ENCODE data around the gene CNTN4. TPM values are rescaled to one million over a fixed set of nuclear protein-coding genes. Genes with fewer than 3 reads are reported as not detected.

The CNTN4 gene
- total RNA-seq, 4 donors from 2014 or later, result 33.6 to 112 (median 53.1) TPM

- intact Hi-C loops (cut with DNase I), result no loop called here
- WGBS, 2 donors, result 96% methylated on average over 2 of the region's 2 CpGs
Observed at GRCh38 chr3:2153053-2153452, 54.4 kb downstream of the CNTN4 start.

GRCh38 chr3:2153547-2153946 is 54.9 kb downstream of the CNTN4 start:
- intact Hi-C loops (cut with DNase I), result no loop called here
- TF ChIP-seq POLR2A (IDR thresholded peaks at IDR 0.05), result no peak
- peaks cover 9 to 12% of the 10 kb centered on the region in 2 donors for H3K4me1 ChIP-seq
- no peak overlapping the region for H3K27ac ChIP-seq
- H3K4me3 ChIP-seq (replicated peaks in 1 of 3), result no peak overlapping the region
- no peaks in the 10 kb centered on the region for H3K27me3 ChIP-seq
- H3K9me3 ChIP-seq, result no peaks in the 10 kb centered on the region
- WGBS, 2 donors, result 76% methylated on average over 5 of the region's 5 CpGs
- DNase-seq, result no peak
- no peaks in the 10 kb centered on the region for H3K36me3 ChIP-seq

More at GRCh38 chr3:2153053-2153452, 54.4 kb downstream of the CNTN4 start:
- Histone ChIP-seq H3K4me1 (peaks cover 9 to 10% of the 10 kb centered on the region in 2 donors), H3K27me3 (no peaks in the 10 kb centered on the region), H3K36me3 (no peaks in the 10 kb centered on the region), H3K27ac (no peak overlapping the region), H3K9me3 (no peaks in the 10 kb centered on the region), H3K4me3 (replicated peaks in 1 of 3) (no peak overlapping the region)
- DNase-seq, result no peak
- no peak for TF ChIP-seq POLR2A (IDR thresholded peaks at IDR 0.05)
- no peak for TF ChIP-seq CTCF (IDR thresholded peaks at IDR 0.05)

- Histone ChIP-seq H3K27ac (no peak overlapping the region), H3K27me3 (no peaks in the 10 kb centered on the region), H3K36me3 (no peaks in the 10 kb centered on the region), H3K9me3 (no peaks in the 10 kb centered on the region), H3K4me1 (peaks cover 9 to 16% of the 10 kb centered on the region in 2 donors), H3K4me3 (replicated peaks in 1 of 3) (no peak overlapping the region)
- DNase-seq, result no peak
- TF ChIP-seq POLR2A (IDR thresholded peaks at IDR 0.05) (no peak), CTCF (IDR thresholded peaks at IDR 0.05) (no peak)
- WGBS, 2 donors, result 25 to 35% methylated on average over 3 of the region's 3 CpGs
- intact Hi-C loops (cut with DNase I), result no loop called here
Observed at GRCh38 chr3:2154621-2155020, 56.0 kb downstream of the CNTN4 start.

- Histone ChIP-seq H3K27me3 (no peaks in the 10 kb centered on the region), H3K36me3 (no peaks in the 10 kb centered on the region), H3K9me3 (no peaks in the 10 kb centered on the region), H3K4me1 (peaks cover 2 to 9% of the 10 kb centered on the region in 2 donors), H3K27ac (no peak overlapping the region), H3K4me3 (replicated peaks in 1 of 3) (no peak overlapping the region)
- TF ChIP-seq CTCF (IDR thresholded peaks at IDR 0.05) (peak in 4 of 6 experiments; percentile 30 to 59 (median 38)), POLR2A (IDR thresholded peaks at IDR 0.05) (no peak)
- DNase-seq, result peak in 1 of 2 donors; percentile 19
- WGBS, 2 donors, result 53 to 67% methylated on average over 19 of the region's 19 CpGs
- intact Hi-C loops (cut with DNase I), result no loop called here
Observed at GRCh38 chr3:2156244-2156847, 57.7 kb downstream of the CNTN4 start.

GRCh38 chr3:2158828-2159227 is 60.2 kb downstream of the CNTN4 start:
- WGBS, 2 donors, result 47 to 53% methylated on average over 3 of the region's 3 CpGs
- Histone ChIP-seq H3K27me3 (no peaks in the 10 kb centered on the region), H3K9me3 (no peaks in the 10 kb centered on the region), H3K27ac (no peak overlapping the region), H3K4me1 (peaks cover 0 to 6% of the 10 kb centered on the region in 2 donors), H3K4me3 (replicated peaks in 1 of 3) (no peak overlapping the region), H3K36me3 (no peaks in the 10 kb centered on the region)
- intact Hi-C loops (cut with DNase I), result no loop called here
- TF ChIP-seq POLR2A (IDR thresholded peaks at IDR 0.05) (no peak), CTCF (IDR thresholded peaks at IDR 0.05) (no peak)
- no peak for DNase-seq
